Activated CD4-positive, alpha-beta T cell treated with anti-CD3 and anti-CD28 coated beads for 36 hours (primary cell): ENCODE results near the gene TMEM30A. TPM values are rescaled to one million over a fixed set of nuclear protein-coding genes. Genes with fewer than 3 reads are reported as not detected.

ENCODE experiments used
- ATAC-seq: fragments of 200-7000 bp; cut with Tn5 transposase; one replicate; pipeline ENCODE4 v1.10.0; 2021; ENCODE audit warnings: mild to moderate bottlenecking, moderate library complexity
- CTCF ChIA-PET: fragments of 350-600 bp; sonication (Branson Sonifier 250); formaldehyde crosslinking; loops from one replicate; lab custom pipeline; 2021; ENCODE audit warnings: antibody characterized with exemption; lab: Charles Lee
- POLR2A ChIA-PET: fragments of 350-600 bp; sonication (Branson Sonifier 250); formaldehyde crosslinking; loops from one replicate; lab custom pipeline; 2021; ENCODE audit warnings: antibody characterized with exemption, inconsistent platforms; lab: Charles Lee
- DNase-seq: peaks from one replicate; pipeline ENCODE4 v3.0.0-alpha.2; 2020
- H3K27ac Mint-ChIP-seq: one replicate; pipeline ENCODE4 v1.8.0; 2021; ENCODE audit warnings: mixed read lengths
- H3K27me3 Mint-ChIP-seq: one replicate; pipeline ENCODE4 v1.8.0; 2021; ENCODE audit warnings: mixed read lengths
- H3K36me3 Mint-ChIP-seq: one replicate; pipeline ENCODE4 v1.8.0; 2021; ENCODE audit warnings: low read depth, mixed read lengths
- H3K4me1 Mint-ChIP-seq: one replicate; pipeline ENCODE4 v1.8.0; 2021; ENCODE audit warnings: mixed read lengths
- H3K4me3 Mint-ChIP-seq: one replicate; pipeline ENCODE4 v1.8.0; 2021; ENCODE audit warnings: mild to moderate bottlenecking, moderate library complexity, mixed read lengths
- H3K9me3 Mint-ChIP-seq: one replicate; pipeline ENCODE4 v1.8.0; 2021; ENCODE audit warnings: low read depth, mixed read lengths
- intact Hi-C, 2 experiments: fragments of 100-400 bp; cut with DNase I in 1 of 2; cut with micrococcal nuclease in 1 of 2; formaldehyde crosslinking; loops; one replicate each; pipeline versions ENCODE4 v1.14.2 to v1.15.1; 2022 to 2024; cut with DNase I, micrococcal nuclease
- total RNA-seq, 2 experiments: library from RNA; stranded (reverse); gene quantifications; one replicate each; pipeline ENCODE4 v1.2.3, GENCODE V29; 2021

The TMEM30A gene
- total RNA-seq, 2 experiments from 2014 or later = 23.4 to 44.3 TPM

DNA sequence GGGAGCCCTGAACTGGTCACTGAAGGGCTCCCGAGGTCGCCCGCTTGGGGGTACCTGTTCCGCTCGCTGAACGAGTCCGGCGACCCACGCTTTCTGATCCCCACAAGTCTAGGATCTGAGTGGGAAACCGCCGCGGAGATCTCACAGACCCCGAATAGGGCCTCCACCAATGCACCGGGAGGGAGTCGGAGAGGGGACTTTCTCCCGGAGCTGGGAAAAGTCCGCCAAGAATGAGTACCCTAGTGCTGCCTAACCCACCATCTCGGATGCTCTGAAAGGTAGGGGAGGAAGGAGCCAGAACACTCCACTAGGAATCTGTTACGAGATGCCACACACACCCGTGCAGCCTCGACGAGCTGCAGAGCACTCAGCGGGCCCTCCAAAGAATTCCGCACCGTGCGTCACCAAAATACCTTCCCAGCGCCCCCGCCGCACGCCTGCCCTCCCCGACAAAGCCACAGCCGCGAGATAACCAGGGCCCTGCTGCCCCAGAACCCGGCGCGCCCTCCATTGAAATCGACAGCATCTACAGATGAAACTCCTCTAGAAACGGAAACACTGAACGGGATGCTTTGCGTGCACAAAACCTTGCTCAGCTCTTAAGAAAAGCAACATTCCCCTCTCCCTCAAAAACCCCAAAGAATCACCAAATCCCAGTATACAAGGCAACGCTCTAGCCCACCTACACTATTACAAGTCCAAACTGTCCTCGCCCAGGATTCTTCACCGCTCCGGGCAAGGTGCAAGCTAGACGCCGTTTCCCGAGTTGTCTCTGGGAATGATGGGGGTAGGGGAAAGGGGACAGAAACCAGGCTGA is 79.4 kb downstream of the TMEM30A start:
- intact Hi-C loops = loop anchor here (5.0 to 10.0 kb wide), 4 partner anchors 630 to 1530 kb away; no protein-coding TSS in a partner anchor
- CTCF ChIA-PET = interaction anchor here (0.7 to 5.7 kb wide), 6 partner anchors 10 to 1465 kb away, joined by 3 to 72 read pairs (median 6); no protein-coding TSS in a partner anchor

DNA sequence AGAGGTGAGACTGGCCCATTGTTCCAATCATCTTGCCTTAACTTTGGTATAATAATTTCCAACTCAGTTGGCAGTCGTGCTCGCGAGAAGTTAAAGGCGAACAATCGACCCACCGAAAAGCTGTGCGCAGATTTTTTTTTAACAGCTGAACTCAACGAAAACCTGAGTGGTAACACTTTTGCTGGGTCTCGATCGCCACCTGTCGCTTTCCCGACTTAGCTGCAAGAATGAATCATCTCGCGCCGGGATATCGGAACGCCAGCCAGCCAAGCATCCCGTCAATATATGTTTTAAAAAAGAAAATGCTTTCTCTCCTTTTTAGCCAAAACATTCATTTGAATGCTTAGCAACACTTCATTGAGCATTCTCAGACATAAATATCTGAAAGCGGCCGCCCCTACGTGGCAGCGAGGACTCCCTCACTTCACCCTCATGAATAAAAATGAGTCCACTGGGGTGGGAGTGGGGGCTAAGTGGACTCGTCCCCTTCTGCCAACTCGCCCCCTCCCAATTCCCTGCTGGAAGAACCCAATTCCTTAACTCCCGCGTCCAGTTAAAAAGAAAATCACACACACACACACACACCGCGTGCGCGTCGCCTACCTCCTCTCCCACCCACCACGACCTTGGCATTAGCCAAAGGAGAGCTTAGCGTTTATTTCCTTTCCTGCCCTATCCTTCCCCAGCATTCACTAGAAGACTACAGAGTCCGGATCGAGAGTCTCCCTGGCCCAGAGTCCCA is 80.2 kb downstream of the TMEM30A start:
- Mint-ChIP-seq H3K27me3 (peaks cover 79% of the 10 kb centered on the region), H3K4me3 (peak overlapping the region; percentile 27), H3K36me3 (no peaks in the 10 kb centered on the region), H3K9me3 (no peaks in the 10 kb centered on the region), H3K4me1 (peaks cover 58% of the 10 kb centered on the region), H3K27ac (no peak overlapping the region)
- intact Hi-C loops = loop anchor here in 1 of 2 experiments (10.0 kb wide), 3 partner anchors 630 to 1530 kb away; no protein-coding TSS in a partner anchor
- DNase-seq = peak; percentile 78
- POLR2A ChIA-PET = no interaction called here
- CTCF ChIA-PET = interaction anchor here (0.6 to 2.0 kb wide), 19 partner anchors 9 to 1471 kb away, joined by 3 to 9 read pairs (median 4); no protein-coding TSS in a partner anchor
- no peak for ATAC-seq

More for the DNA sequence above, 79.4 kb downstream of the TMEM30A start:
- Mint-ChIP-seq H3K4me1 (peaks cover 58% of the 10 kb centered on the region), H3K9me3 (no peaks in the 10 kb centered on the region), H3K27me3 (peaks cover 82% of the 10 kb centered on the region), H3K4me3 (peak overlapping the region; percentile 49), H3K27ac (no peak overlapping the region), H3K36me3 (no peaks in the 10 kb centered on the region)
- no peak for ATAC-seq
- POLR2A ChIA-PET = no interaction called here
- peak; percentile 37 for DNase-seq

GRCh38 chr6:75203721-75204120 is 80.9 kb downstream of the TMEM30A start:
- intact Hi-C loops = loop anchor here in 1 of 2 experiments (10.0 kb wide), 3 partner anchors 629 to 1529 kb away; no protein-coding TSS in a partner anchor
- ChIA-PET POLR2A (no interaction called here), CTCF (interaction anchor here (0.6 to 2.0 kb wide), 20 partner anchors 8 to 1470 kb away, joined by 3 to 9 read pairs (median 4); no protein-coding TSS in a partner anchor)
- DNase-seq = no peak
- Mint-ChIP-seq H3K9me3 (no peaks in the 10 kb centered on the region), H3K27ac (no peak overlapping the region), H3K4me1 (peaks cover 53% of the 10 kb centered on the region), H3K4me3 (no peak overlapping the region), H3K36me3 (no peaks in the 10 kb centered on the region), H3K27me3 (peaks cover 75% of the 10 kb centered on the region)
- ATAC-seq = no peak

Other genes with a start within 250 kb of the TMEM30A start
- gene COL12A1, start 78.7 kb downstream of the TMEM30A start, total RNA-seq = under 1 TPM; 0.02 TPM
- 100 to 1,000 TPM; 468 to 520 TPM for gene COX7A2, start 41.0 kb downstream of the TMEM30A start, total RNA-seq
- gene FILIP1, start 209.0 kb upstream of the TMEM30A start, total RNA-seq = not detected